Hepatocyte (in vitro differentiated cells): Measurements from ENCODE around the gene FBXO27. TPM values are rescaled to one million over a fixed set of nuclear protein-coding genes. Genes with fewer than 3 reads are reported as not detected.

Experiments used
- DNase-seq: peaks from one replicate; pipeline ENCODE4 v3.0.0-alpha.2; 2016; ENCODE audit warnings: low spot score
- H2AFZ ChIP-seq: fragments of 200-600 bp; sonication (generic); 2 replicates; pipeline ENCODE4 v1.6.0; 2016; ENCODE audit warnings: antibody characterized with exemption, mild to moderate bottlenecking
- H3K27ac ChIP-seq: fragments of 200-600 bp; sonication (generic); 2 replicates; pipeline ENCODE4 v1.5.1; 2016; ENCODE audit warnings: mild to moderate bottlenecking
- H3K27me3 ChIP-seq: fragments of 200-600 bp; sonication (generic); 2 replicates; pipeline ENCODE4 v1.6.1; 2016
- H3K36me3 ChIP-seq: fragments of 200-600 bp; sonication (generic); replicated peaks from 2 replicates; pipeline ENCODE4 v1.5.1; 2016; ENCODE audit warnings: low read depth; ENCODE audit not compliant: insufficient read depth
- H3K4me1 ChIP-seq: fragments of 200-600 bp; sonication (generic); 2 replicates; pipeline ENCODE4 v1.5.1; 2016; ENCODE audit warnings: mild to moderate bottlenecking, moderate library complexity; ENCODE audit not compliant: insufficient read depth
- H3K4me2 ChIP-seq: fragments of 200-600 bp; sonication (generic); 2 replicates; pipeline ENCODE4 v1.6.0; 2016
- H3K4me3 ChIP-seq: fragments of 200-600 bp; sonication (generic); 2 replicates; pipeline ENCODE4 v1.5.1; 2016; ENCODE audit warnings: mild to moderate bottlenecking
- H3K79me2 ChIP-seq: fragments of 200-600 bp; sonication (generic); 2 replicates; pipeline ENCODE4 v1.6.0; 2017; ENCODE audit warnings: mild to moderate bottlenecking
- H3K9me2 ChIP-seq: fragments of 200-600 bp; sonication (generic); replicated peaks from 2 replicates; pipeline ENCODE4 v1.6.0; 2017; ENCODE audit warnings: mild to moderate bottlenecking; ENCODE audit not compliant: insufficient read depth
- H3K9me3 ChIP-seq: fragments of 200-600 bp; sonication (generic); 2 replicates; pipeline ENCODE4 v1.5.1; 2016; ENCODE audit warnings: low read depth, mild to moderate bottlenecking
- H4K20me1 ChIP-seq: fragments of 200-600 bp; sonication (generic); 2 replicates; pipeline ENCODE4 v1.6.0; 2016; ENCODE audit warnings: mild to moderate bottlenecking; ENCODE audit not compliant: insufficient read depth, poor library complexity, severe bottlenecking
- EZH2 ChIP-seq: fragments of 200-600 bp; sonication (generic); IDR thresholded peaks from 2 replicates; pipeline ENCODE4 v1.6.1; 2016; ENCODE audit warnings: antibody characterized with exemption, mild to moderate bottlenecking, borderline replicate concordance
- EZH2phosphoT487 ChIP-seq: fragments of 200-600 bp; sonication (generic); IDR thresholded peaks from one replicate; pipeline ENCODE4 v1.6.1; 2018; ENCODE audit warnings: antibody characterized with exemption, mild to moderate bottlenecking, low read depth, moderate library complexity; ENCODE audit not compliant: unreplicated experiment, severe bottlenecking
- WGBS: methylation state at CpG from one replicate; pipeline ENCODE4 v1.1.6; 2016; ENCODE audit warnings: low lambda C conversion rate; ENCODE audit errors: missing lambda C conversion rate; 5-methylcytosine and 5-hydroxymethylcytosine counted together
- polyA plus RNA-seq: library from polyadenylated mRNA; unstranded; fragments of >200 nt; fragmentation: Nextera tagmentation; extraction: Ambion mirVana; gene quantifications from 2 replicates; pipeline ENCODE4 v1.2.1, GENCODE V29; 2016
- total RNA-seq: library from RNA; depleted of rRNA; stranded (reverse); fragments of >200 nt; gene quantifications from 2 replicates; pipeline ENCODE4 v1.2.3, GENCODE V29; 2014
- TF ChIP-seq, protein P1 (sequence below): fragments of 200-600 bp; sonication (generic); IDR thresholded peaks from 2 replicates; pipeline ENCODE4 v1.5.1; 2016; ENCODE audit warnings: antibody characterized with exemption, mild to moderate bottlenecking; ENCODE audit not compliant: poor library complexity

Gene FBXO27
- total and polyA plus RNA-seq, 2 experiments from 2014 or later, result 6.7 to 11.0 TPM

DNA sequence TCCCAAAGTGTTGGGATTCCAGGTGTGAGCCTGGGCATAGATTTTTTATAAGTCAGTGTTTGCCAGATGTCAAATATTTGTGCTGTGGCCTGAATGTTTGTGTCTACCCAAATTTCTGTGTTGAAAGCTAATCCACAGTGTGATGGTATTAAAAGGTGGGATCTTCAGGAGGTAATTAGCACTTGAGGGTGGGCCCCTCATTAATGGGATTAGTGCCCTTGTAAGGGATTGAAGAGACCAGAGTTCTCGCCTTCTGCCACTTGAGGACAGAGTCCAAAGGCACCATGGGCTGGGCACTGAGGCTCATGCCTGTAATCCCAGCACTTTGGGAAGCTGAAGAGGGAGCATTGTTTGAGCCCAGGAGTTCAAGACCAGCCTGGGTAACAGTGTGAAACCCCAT lies 47.1 kb downstream of the FBXO27 start:
- Histone ChIP-seq H3K4me2 (no peak overlapping the region), H3K4me3 (no peak overlapping the region), H3K9me3 (no peaks in the 10 kb centered on the region), H4K20me1 (no peaks in the 10 kb centered on the region), H3K27me3 (no peaks in the 10 kb centered on the region), H3K4me1 (peaks cover 8% of the 10 kb centered on the region), H2AFZ (no peak overlapping the region), H3K79me2 (no peaks in the 10 kb centered on the region), H3K27ac (no peak overlapping the region), H3K36me3 (no peaks in the 10 kb centered on the region), H3K9me2 (no peaks in the 10 kb centered on the region)
- WGBS, result 95% methylated on average over 1 of the region's 1 CpG
- no peak for DNase-seq
- no peak for TF ChIP-seq EZH2phosphoT487
- no peak for TF ChIP-seq EZH2
- TF ChIP-seq, protein P1, sequence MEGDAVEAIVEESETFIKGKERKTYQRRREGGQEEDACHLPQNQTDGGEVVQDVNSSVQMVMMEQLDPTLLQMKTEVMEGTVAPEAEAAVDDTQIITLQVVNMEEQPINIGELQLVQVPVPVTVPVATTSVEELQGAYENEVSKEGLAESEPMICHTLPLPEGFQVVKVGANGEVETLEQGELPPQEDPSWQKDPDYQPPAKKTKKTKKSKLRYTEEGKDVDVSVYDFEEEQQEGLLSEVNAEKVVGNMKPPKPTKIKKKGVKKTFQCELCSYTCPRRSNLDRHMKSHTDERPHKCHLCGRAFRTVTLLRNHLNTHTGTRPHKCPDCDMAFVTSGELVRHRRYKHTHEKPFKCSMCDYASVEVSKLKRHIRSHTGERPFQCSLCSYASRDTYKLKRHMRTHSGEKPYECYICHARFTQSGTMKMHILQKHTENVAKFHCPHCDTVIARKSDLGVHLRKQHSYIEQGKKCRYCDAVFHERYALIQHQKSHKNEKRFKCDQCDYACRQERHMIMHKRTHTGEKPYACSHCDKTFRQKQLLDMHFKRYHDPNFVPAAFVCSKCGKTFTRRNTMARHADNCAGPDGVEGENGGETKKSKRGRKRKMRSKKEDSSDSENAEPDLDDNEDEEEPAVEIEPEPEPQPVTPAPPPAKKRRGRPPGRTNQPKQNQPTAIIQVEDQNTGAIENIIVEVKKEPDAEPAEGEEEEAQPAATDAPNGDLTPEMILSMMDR, result no peak

DNA sequence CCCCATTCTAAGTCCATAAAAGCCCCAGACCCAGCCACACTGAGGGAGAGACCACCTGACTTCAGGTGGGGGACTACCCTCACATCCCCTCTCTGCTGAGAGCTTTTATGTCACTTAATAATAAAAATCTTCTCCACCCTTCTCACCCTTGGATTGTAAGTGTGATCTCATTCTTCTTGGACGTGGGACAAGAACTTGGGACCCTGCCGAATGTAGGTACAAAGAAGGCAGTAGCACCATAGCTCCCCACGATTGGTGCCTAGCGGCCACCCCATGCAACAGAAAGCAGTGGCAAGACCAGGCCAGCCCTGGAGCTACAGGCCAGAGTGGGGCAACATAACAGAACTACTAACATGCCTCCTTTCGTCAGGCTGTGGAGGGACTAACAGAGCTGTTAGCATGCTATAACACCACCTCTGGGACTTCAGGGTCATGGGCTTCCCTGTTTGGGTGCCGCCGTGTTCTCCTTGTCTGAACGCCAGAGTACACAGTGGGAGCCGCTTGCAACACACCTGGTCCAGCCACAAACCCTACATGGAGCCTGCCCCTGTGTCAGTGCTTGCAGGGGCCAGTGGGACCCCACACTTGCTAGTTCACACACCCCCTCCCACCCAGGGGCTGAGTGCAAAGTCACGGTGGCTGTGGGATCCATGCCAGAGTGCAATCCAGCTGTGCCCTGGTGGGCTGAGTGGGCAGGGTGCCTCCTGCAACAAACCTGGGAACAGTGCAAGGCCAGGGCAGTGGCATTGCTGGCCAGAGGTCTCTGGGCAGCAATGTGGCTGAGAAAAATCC lies 51.6 kb downstream of the FBXO27 start:
- Histone ChIP-seq H3K4me2 (no peak overlapping the region), H2AFZ (no peak overlapping the region)
- 80% methylated on average over 10 of the region's 10 CpGs for WGBS

DNA sequence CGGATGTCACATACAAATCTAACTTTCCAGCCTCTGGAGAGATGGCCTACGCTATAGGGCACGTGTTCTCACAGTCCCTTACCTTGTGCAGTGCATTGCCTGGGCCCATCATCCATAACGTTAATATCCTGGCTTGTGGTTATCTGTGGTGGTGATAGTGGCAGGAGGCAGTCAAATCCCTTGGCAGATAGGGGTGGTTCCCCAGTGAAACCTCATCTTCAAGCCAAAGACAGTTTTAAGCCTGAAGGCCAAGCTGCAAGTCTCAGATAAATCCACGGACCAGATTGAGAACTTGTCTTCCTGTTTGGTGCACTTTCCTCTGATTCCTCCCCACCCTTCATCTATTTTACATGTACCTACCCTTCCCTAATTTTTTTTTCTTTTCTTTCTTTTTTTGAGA lies 52.5 kb downstream of the FBXO27 start:
- H3K27ac ChIP-seq, result no peak overlapping the region
- H3K79me2 ChIP-seq, result no peaks in the 10 kb centered on the region
- no peaks in the 10 kb centered on the region for H3K9me3 ChIP-seq
- H3K4me2 ChIP-seq, result no peak overlapping the region
- no peak for TF ChIP-seq EZH2phosphoT487
- TF ChIP-seq, protein P1, result no peak
- no peak for TF ChIP-seq EZH2
- no peak overlapping the region for H2AFZ ChIP-seq
- no peak for DNase-seq
- H3K36me3 ChIP-seq, result no peaks in the 10 kb centered on the region
- no peaks in the 10 kb centered on the region for H3K9me2 ChIP-seq
- WGBS, result 66% methylated on average over 5 of the region's 5 CpGs
- H3K4me3 ChIP-seq, result no peak overlapping the region
- no peaks in the 10 kb centered on the region for H4K20me1 ChIP-seq
- H3K27me3 ChIP-seq, result no peaks in the 10 kb centered on the region
- peaks cover 20% of the 10 kb centered on the region for H3K4me1 ChIP-seq

More for the DNA sequence above, 51.6 kb downstream of the FBXO27 start:
- Histone ChIP-seq H3K9me2 (no peaks in the 10 kb centered on the region), H3K79me2 (no peaks in the 10 kb centered on the region), H3K4me3 (no peak overlapping the region), H3K27ac (no peak overlapping the region), H3K36me3 (no peaks in the 10 kb centered on the region), H3K9me3 (no peaks in the 10 kb centered on the region), H3K27me3 (no peaks in the 10 kb centered on the region), H3K4me1 (peaks cover 20% of the 10 kb centered on the region), H4K20me1 (no peaks in the 10 kb centered on the region)
- DNase-seq, result no peak
- no peak for TF ChIP-seq EZH2
- TF ChIP-seq EZH2phosphoT487, result no peak
- TF ChIP-seq, protein P1, result no peak
